ENCODE results near the gene ADAM33. TPM values are rescaled to one million over a fixed set of nuclear protein-coding genes. Genes with fewer than 3 reads are reported as not detected.

The ADAM33 gene
- total and polyA plus RNA-seq, 2 of the 13 experiments (the other 11 are each of a cell fraction or from before 2014, with no cell fraction given) = not detected

GRCh38 chr20:3707508-3707899 is 25.7 kb upstream of the ADAM33 start:
- Histone ChIP-seq H3K27me3 (ENCODE audit: control insufficient read depth in 1 of 2, insufficient read depth in 2 of 2, low read length in 2 of 2) (peaks cover 11 to 40% of the 10 kb centered on the region in 2 experiments), H4K20me1 (ENCODE audit: insufficient read depth, low read length) (no peaks in the 10 kb centered on the region), H3K36me3 (replicated peaks in 1 of 2; ENCODE audit: control insufficient read depth in 1 of 2, insufficient read depth in 2 of 2, low read length in 2 of 2) (no peaks in the 10 kb centered on the region), H3K4me1 (ENCODE audit: insufficient read depth, low read length) (no peaks in the 10 kb centered on the region), H3K27ac (ENCODE audit: extremely low read length, insufficient read depth, low read length) (no peak overlapping the region), H3K4me3 (replicated peaks in 1 of 3; ENCODE audit: insufficient read depth in 1 of 3, low read depth in 2 of 3, low read length in 3 of 3) (no peak overlapping the region), H3K9ac (ENCODE audit: insufficient read depth, low read depth, low read length) (no peak overlapping the region), H2AFZ (ENCODE audit: low read length) (no peak overlapping the region), H3K9me3 (ENCODE audit: low read length) (no peaks in the 10 kb centered on the region), H3K79me2 (ENCODE audit: insufficient read depth, low read length) (no peaks in the 10 kb centered on the region), H3K4me2 (ENCODE audit: low read depth, low read length) (no peak overlapping the region)
- BruUV-seq (replicated peaks) = no TSS peak
- ChIA-PET CTCF (ENCODE audit: low intra/inter-chr PET ratio, low total read pairs) (interaction anchor here (5.4 kb wide), 1 partner anchor 30 kb away, joined by 65 read pairs; no protein-coding TSS in a partner anchor), POLR2A (interaction anchor here (1.0 kb wide), 1 partner anchor 10 kb away, joined by 3 read pairs; no protein-coding TSS in a partner anchor)
- FAIRE-seq = no peak
- DNase-seq (ENCODE audit: low spot score) = no peak
- WGBS (ENCODE audit: low lambda C conversion rate) = 43% methylated on average over 3 of the region's 3 CpGs
- in situ Hi-C loops (cut with HindIII; ENCODE audit: extremely low pct_ligation_motif_present, low pct_unique_long_range_greater_than_20kb) = no loop called here
- intact Hi-C loops (cut with micrococcal nuclease; ENCODE audit: unreplicated experiment) = no loop called here
- ATAC-seq = no peak
- no peak for TF ChIP-seq MAFG (CRISPR knock-in tag; IDR thresholded peaks at IDR 0.05)
- TF ChIP-seq ETV6 (CRISPR knock-in tag; conservative IDR thresholded peaks at IDR 0.05) = no peak
- no peak for TF ChIP-seq ZSCAN9 (CRISPR knock-in tag; IDR thresholded peaks at IDR 0.05; ENCODE audit: borderline replicate concordance)
- no peak for TF ChIP-seq AGO2 (optimal IDR thresholded peaks at IDR 0.05; ENCODE audit: low read depth, low read length)
- TF ChIP-seq TBX2 (CRISPR knock-in tag; IDR thresholded peaks at IDR 0.05; ENCODE audit: borderline replicate concordance) = no peak
- TF ChIP-seq HMGXB4 (CRISPR knock-in tag; IDR thresholded peaks at IDR 0.05; ENCODE audit: borderline replicate concordance in 1 of 2, low read depth in 1 of 2) = no peak
- TF ChIP-seq RXRB (CRISPR knock-in tag; IDR thresholded peaks at IDR 0.05; ENCODE audit: borderline replicate concordance) = no peak
- TF ChIP-seq SYNCRIP (IDR thresholded peaks at IDR 0.05; ENCODE audit: insufficient read depth, low read depth, low read length) = no peak
- TF ChIP-seq ZNF329 (CRISPR knock-in tag; IDR thresholded peaks at IDR 0.05; ENCODE audit: low read depth) = no peak
- no peak for TF ChIP-seq ZNF451 (CRISPR knock-in tag; IDR thresholded peaks at IDR 0.05)
- TF ChIP-seq RFXAP (CRISPR knock-in tag; IDR thresholded peaks at IDR 0.05; ENCODE audit: borderline replicate concordance) = no peak
- no peak for TF ChIP-seq JUND (CRISPR knock-in tag; IDR thresholded peaks at IDR 0.05)
